GM21528 (cell line): ENCODE data around the gene PRMT7.
A peak's percentile ranks its signal among the peaks of the same experiment; 100 is the strongest.

Experiments used
- ATAC-seq: cut with Tn5 transposase; IDR thresholded peaks from one replicate; pipeline ENCODE4 v1.9.1; 2021; ENCODE audit warnings: mild to moderate bottlenecking, moderate library complexity; ENCODE audit not compliant: unreplicated experiment, low FRiP score

PRMT7 gene

DNA sequence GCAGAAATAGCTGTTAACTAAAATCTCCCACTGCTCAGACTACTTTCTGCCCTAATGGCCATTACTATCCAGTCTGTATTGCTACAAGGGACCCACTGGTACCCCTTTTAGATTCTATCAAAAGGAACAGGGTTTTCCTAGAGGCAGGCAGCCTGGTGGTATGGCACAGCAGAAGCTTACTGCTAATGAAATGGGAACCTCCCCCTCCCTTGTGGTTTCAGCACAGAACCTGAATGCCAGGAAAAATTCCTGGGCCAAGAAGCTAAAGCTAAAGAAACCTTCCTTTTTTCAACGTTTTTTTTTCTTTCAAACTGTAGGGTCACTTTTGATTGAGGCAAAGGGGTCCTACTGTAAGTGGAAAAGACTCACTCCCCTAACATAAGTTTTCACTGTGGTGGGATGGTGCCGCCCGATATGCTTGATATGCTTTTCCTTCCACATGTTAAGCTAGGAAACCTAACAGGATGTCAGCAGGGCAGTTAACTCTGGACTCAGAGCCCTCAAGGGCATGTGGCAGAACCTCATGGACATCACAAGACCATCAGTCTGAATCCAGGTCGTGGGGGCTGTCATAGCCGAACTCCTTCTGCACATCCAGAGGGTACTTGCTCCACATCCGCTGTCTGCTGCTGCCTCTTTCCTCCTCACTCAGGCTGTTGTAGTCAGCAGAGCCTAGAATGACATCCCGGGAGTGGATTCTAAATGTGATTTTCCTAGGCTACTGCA, 9.9 kb upstream of the PRMT7 start:
- no peak for ATAC-seq

DNA sequence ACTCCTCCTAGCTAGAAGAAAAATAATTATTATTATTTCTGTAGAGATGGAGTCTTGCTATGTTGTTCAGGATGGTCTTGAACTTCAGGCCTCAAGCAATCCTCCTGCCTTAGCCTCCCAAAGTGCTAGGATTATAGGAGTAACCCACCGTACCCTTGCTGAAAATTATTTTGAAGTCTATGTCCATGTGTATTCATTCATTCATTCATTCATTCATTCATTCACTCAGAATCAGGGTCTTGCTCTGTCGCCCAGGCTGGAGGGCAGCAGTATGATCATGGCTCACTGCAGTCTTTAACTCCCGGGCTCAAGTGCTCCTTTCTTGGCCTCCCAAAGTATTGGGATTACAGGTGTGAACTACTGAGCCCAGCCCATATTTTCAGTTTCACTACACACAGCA, 4.2 kb upstream of the PRMT7 start:
- no peak for ATAC-seq

DNA sequence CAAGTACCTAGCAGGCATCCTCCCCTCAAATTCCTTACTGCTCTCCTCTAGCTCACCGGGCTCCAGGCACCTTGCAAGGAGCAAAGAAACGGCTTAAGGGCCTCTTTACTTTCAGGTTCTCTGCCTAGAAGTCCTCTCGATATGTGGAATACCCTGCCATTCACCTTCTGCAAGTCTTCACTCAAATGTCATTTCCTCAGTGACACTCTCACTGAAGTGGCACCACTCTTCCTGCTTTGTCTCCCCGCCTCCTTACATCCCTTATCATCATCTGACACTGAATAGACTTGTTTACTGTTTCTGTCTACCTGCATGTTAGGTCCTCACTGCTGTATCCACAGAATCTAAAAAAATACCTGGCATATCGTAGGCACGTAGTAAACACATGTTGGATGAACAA, 1.0 kb upstream of the PRMT7 start:
- ATAC-seq, result no peak

DNA sequence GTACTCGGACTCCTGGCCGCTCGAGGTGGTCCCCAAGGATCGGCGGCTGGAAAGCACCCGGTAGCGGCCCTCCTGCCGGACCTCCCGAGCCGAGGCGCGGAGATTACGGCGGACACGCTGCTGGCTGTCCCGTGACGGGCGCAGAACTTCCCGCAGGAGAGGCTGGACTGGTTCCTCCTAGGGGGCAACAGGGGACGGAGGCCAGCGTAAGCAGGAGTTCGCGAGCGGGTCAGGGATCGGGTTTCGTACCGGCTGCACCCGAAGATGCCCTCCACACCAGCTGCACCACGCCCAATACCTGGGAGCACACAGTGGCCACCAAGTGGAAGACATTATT, 414 bp upstream of the PRMT7 start:
- peak; percentile 42 for ATAC-seq

DNA sequence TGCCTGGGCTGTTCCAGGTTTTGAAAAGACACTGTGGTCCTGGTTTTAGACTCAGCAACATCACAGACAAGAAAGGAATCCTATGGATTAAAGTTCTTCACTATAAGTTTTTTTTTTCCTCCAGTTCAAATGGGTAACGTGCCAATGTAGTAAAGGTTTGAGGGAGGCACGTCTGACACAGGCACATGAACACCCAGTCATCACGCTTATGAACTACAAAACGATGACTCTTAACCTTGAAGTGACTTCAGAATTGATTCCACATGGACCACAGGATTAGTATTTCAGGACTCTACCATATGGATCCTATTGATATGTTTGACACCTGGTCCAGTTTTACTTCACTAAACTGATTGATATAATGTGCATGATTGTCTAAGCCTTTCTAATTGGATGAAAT, 2.3 kb downstream of the PRMT7 start:
- no peak for ATAC-seq

DNA sequence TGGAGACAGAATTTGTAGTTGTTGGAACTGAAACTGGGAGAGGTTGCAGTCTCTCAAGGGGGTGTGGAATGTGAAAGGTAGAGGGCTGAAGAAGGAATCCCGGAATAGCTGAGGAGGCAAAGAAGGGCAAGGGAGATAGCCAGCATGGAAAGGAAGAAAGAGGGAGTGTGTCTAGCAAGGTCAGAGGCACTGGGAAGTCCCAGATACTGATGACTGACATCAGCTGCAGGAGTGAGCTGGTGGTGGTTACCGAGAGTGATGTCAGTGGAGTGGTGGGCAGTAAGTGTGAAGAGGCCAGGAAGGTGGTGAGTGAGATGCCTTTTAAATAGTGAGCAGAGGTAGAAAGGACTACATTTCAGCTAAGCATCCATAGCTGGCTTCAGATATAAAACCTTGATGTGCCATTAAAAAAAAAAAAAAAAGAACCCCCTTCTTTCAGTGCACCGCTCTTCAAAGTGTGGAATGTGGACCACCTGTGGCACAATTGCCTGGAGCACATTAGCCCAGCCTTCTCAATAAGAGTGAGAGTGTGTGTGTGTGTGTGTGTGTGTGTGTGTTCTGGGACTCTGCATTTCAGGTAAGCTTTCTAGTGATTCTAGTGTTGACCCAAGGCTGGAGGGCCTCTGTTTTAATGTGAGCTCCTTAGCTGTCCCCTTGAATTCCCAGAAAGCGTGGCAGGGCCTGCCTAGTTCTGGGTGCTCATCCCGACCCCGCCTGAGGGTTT, 8.5 kb downstream of the PRMT7 start:
- ATAC-seq, result no peak

DNA sequence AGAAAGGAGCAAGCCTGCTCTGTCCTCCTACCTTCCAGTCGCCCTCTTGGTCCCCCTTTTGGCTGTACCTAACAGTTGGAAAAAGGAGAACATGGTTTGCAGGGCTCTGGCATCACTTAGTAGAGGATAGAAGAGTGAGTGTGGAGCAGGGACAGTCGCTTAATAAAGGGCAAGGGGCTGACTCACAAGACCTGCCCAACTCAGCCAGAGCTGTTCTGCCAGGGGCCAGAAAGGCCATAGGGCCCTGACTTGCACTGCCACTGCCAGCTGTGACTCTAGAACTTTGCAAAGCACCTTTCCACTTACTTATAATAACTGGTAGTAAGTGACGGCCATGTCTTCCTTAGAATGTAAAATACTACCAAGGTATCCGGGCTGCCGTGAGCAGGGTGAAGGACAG, 13.5 kb downstream of the PRMT7 start:
- ATAC-seq, result no peak

DNA sequence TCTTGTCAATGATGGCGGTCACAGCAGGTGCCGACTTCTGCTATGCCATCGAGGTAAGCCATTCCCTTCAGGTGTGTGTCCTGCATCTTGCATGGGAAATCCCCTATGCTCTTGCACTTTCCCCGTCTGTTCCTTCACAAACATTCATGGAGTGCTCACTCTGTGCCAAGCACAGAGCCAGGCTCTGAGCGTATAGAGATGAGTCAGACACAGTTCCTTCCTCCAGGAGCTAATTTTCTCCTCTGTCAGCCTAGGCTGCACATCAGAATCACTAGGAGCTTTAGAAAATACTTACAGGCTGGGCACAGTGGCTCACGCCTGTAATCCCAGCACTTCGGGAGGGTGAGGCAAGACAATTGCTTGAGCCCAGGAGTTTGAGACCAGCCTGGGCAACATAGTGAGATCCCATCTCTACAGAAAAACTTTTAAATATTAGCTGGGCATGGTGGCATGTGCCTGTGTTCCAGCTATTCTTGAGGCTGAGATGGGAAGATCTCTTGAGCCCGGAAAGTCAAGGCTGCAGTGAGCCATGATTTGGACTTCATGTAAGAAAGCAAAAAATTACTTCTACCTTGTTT, 14.1 kb downstream of the PRMT7 start:
- no peak for ATAC-seq

DNA sequence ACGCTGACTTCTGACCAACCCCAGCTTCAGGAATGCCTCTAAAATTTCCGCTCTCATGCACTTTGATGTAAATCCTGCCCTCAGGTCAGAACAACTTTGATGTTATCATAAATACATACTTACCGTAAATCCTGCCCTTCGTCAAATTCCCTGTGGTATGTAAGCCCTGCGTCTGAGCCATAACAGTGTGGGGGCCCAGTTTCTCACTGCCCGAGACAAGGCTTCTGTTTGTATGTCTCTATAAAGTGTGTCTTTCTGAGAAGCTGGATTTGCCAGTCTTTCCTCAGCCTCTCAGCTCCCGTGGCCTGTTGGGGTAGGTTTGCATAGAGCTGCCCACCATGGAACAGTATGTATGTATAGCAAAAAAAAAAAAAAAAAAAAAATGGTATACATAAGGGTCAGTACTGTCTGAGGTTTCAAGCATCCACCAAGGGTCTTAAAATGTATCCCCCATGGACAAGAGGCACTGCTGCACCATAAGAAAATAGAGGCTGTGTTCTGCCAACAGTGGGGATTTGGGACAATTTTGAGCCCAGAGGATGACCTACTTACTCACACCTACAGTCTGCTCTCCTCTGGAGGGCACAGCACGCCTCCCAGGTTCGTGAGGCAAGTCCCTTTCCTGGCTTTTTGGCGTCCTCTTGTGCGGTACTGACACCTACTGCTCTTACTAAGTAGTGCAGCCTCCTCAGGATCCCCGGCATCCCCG, 17.5 kb downstream of the PRMT7 start:
- peak; percentile 55 for ATAC-seq

DNA sequence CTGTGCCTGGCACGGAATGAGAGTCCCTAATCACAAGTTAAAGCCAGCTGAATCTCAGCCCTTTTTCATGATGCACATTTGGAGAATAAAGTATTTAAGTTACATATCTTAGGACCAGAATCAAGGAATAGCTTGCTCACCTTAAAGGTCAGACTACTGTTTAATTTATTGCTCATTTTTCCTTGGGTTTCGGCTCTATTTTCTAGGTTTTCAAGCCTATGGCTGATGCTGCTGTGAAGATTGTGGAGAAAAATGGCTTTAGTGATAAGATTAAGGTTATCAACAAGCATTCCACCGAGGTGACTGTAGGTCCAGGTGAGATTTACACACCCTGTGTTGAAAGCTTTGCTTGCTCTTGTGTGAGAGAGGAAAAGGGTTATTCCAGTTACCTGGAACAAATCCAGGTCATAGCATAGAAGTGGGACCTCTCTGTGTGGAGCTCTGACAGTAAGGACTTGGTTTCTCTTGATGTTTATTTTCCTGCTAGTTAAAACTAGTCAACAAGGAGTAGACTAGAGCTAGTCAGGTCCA, 18.1 kb downstream of the PRMT7 start:
- no peak for ATAC-seq

DNA sequence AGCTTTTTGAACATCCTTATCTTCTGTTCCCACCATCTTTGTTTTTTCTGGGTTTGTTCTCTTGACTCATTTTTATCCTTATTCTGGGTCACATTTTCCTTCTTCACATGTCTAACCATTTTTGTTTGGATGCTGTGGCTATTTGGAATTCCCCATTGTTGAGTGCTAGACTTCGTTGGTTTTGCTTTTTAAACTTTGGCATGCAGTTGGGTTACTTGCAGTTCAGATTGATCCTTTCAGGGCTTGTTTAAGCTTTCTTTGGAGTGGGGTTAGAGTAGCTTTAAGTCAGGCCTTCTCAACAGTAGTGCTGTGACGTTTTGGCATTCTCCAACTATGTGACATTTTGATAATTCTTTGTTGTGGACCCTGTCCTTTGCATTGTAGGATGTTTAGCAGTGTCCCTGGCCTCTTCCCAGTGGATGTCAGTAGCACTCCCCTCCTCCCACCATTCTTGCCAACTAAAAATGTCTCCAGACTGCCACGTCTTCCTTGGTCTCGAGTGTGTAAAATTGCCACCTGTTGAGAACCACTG, 21.1 kb downstream of the PRMT7 start:
- no peak for ATAC-seq

DNA sequence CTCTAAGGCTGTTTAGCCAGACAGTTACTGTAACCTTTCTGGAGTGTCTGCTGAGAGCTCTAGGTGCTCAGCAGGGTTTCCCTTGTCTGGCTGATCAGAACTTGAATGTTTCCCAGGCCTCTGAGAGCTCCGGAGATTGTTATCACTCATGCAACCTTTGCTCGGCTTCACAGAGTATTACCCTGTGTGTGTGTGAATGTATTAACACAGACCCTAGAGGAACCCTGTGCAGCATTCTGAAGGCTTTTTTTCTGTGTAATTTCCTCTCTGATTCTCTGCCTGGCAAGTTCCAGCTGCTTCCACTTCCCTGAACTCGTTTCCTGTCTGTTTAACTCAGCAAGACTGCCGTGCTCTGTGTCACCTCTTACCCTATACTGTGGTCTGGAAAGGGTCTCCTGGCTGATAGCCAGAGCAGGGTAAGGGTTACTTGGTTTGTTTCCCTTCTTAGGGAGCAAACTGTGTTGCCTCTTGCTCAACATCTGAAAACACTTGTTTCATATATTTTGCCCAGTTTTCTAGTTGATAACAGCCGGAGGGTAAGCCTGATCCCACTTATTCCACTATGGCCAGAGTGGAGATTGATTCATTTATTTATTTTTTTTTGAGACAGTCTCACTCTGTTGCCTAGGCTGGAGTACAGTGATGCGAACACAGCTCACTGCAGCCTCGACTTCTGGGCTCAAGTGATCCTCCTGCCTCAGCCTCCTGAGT, 21.7 kb downstream of the PRMT7 start:
- no peak for ATAC-seq

DNA sequence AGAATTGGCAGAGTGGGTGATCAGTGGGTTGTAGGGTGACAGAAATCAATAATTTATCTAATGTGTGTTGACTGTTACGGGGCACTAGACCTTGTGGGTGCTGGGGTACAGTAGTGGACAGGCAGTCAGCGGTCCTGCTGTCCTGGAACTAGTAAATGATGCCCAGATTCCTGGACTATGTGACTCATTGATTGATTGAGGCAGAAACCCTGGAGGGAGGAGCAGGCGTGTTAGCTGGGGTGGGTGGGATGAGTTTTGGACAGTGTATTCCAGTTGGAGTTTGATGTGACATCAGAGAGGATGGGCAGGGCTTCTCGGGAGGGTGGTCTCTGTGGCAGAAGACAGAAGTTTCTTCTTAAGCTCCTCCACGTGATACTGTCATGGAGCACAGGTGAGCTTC, 24.4 kb downstream of the PRMT7 start:
- ATAC-seq, result no peak

DNA sequence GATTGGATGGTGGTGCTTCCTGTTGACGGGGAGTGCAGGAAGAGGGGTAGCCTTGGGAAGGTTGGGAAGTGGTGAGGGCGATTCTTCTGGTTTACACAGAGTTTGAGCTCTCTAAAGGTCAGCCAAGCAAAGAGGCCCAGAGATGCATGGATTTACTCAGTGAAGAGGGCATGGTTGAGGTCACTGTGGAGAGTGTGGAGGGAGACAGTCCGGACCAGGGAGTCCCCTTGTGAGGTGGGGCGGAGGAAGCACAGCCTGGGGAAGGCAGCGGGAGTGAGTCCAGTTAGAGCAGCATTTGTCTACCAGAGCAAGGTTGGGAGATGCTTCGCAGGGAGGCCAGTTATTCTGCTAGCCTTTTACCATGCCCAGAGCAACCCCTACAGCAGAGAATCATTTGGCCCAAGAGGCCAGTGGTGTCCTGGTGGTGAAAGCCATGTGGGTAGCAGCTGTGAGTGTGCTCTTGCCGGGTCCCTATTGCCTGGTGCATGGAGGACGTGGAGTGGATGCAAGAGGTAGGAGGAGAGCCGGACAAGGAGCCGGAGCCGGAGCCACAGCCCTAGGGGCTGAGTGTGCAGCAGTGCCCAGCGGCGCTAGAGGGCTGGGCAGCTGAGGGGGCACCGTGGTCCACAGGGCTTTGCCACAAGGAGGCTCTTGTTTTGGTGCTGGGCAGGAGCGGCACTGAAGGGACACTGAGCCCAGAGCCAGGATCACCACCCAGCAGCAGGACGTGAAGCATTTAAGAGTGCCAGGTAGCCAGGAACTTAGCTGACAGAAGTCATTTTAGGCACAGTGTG, 27.7 kb downstream of the PRMT7 start:
- no peak for ATAC-seq

DNA sequence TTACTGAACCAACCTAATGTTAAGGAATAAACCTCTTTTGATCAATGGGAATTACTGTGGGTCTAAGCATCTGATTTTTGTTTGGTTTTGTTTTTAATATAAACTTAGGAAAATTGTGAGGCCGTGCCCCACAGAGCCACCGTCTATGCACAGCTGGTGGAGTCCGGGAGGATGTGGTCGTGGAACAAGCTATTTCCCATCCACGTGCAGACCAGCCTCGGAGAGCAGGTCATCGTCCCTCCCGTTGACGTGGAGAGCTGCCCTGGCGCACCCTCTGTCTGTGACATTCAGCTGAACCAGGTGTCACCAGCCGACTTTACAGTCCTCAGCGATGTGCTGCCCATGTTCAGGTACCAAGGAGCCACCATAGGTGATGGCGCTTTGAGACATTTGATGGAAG, 28.4 kb downstream of the PRMT7 start:
- ATAC-seq, result no peak

DNA sequence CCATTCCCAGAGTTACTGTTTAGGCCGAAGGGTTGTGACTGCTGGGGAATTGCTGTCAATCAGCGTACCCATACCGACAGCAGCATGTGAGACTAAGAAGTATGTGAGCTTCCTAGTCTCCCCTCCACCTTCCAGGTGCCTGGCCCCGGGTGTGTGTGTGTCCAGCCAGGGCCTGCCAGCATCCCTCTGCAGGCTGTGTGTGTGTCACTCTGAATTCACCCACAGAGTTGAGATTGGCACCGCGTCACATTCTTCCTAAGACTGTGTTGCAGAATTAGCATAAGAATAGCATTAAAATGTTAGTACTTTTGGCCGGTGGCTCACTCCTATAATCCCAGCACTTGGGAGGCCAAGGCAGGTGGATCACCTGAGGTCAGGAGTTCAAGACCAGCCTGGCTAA, 31.8 kb downstream of the PRMT7 start:
- no peak for ATAC-seq

DNA sequence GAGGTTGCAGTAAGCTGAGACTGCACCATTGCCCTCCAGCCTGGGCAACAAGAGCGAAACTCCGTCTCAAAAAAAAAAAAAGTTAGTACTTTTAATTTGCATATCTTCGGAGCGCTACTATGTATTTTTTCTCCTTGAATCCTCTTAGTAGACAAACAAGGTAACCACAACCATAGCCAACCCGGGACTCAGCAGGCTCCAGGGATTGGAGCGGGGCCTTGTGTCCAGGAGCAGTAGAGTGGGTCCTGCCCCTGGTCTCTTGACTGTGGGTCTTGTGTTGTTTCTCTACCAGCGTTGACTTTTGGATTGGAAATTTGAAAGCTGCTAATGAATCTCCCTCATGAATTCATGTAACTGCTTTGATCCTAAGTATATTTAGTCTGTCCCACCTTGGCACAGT, 32.3 kb downstream of the PRMT7 start:
- no peak for ATAC-seq

DNA sequence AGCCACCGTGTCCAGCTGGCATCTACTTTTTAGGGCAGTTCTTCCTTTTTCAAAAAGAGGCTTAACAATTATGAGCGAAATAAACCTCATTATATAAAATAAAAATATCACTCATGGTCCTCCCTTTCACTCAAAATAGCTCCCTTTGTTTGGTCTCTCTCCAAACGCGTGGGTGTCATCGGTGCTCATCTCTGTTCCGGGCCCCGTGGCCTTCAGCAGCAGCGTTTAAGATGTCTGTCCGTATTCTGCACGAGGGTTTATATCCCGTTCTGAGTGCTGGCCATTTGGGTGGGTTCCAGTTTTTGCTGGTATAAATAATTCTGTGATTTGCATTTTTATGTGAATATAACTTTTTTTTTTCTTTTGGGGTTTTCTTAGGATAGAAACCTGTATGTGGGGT, 33.4 kb downstream of the PRMT7 start:
- no peak for ATAC-seq

DNA sequence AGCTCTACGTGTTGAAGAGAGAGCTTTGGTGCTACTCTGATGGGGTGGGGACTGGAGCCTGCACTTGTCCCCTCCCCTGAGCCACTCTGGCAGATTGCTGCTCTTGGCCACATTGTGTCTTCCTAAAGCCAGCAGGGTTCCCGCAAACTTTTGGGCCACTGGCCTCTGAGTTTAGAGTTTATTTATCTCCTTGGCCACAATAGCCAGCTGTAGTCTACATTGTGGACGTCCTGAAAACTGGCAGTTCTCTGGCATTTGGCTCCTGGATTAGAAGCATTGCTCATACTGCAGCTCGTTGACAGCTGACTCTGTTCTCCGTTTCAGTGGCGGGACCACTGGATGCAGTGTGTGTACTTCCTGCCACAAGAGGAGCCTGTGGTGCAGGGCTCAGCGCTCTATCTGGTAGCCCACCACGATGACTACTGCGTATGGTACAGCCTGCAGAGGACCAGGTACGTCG, 34.6 kb downstream of the PRMT7 start:
- no peak for ATAC-seq
